ENCODE results near the gene UBP1. TPM values are rescaled to one million over a fixed set of nuclear protein-coding genes. Genes with fewer than 3 reads are reported as not detected.

Gene UBP1
- total and polyA plus RNA-seq, 2 experiments from 2014 or later, result 33.5 to 50.3 TPM

DNA sequence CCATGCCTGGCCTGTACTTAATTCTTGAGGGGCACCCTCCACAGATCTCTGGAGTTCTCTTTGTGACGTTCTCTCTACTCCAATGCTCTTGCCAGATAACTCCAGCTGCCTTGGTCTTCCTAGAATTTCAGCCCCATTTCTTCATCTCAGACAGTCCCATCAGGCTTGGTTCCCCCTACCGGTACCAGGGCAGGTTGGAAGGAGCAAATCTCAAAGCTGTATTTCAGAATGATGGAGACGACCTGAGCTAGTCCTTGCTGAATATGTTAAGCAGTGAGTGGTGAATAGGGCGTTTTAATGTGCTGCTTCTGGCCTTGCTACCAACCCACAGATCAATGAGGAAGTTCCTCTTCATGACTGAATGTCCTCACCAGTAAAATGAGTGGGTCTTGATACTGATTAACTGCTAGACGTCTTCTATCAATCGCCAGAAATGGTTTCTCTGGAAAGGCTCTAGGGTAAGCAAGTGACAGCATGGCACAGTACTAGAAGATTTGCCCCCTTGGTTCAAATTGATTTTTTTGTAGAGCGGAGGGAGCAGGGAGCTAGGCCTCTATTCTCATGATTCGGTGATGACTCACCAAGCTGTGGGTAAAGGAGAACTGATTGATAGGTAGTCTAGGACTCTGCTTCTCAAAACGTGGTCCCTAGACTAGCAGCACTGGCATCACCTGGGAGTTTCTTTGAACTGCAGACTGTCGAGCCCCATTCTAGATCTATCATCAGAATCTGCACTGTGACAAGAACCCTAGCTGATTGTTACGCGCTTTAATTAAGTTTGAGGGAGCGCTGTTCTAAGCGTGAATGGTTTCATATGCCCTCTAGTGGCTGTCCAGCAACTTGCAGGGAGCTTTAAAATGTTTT is 67.8 kb downstream of the UBP1 start:
- no peaks in the 10 kb centered on the region for H3K4me1 ChIP-seq (ENCODE audit: insufficient read depth)
- no peak overlapping the region for H3K4me3 ChIP-seq
- no peaks in the 10 kb centered on the region for H3K9me2 ChIP-seq (replicated peaks; ENCODE audit: insufficient read depth)
- H3K27me3 ChIP-seq, result no peaks in the 10 kb centered on the region
- no peaks in the 10 kb centered on the region for H3K9me3 ChIP-seq (ENCODE audit: low read depth)
- no peaks in the 10 kb centered on the region for H4K20me1 ChIP-seq (ENCODE audit: insufficient read depth, poor library complexity, severe bottlenecking)
- WGBS (ENCODE audit: low lambda C conversion rate, missing lambda C conversion rate), result 56% methylated on average over 14 of the region's 14 CpGs
- H3K79me2 ChIP-seq, result no peaks in the 10 kb centered on the region
- TF ChIP-seq, protein P1, sequence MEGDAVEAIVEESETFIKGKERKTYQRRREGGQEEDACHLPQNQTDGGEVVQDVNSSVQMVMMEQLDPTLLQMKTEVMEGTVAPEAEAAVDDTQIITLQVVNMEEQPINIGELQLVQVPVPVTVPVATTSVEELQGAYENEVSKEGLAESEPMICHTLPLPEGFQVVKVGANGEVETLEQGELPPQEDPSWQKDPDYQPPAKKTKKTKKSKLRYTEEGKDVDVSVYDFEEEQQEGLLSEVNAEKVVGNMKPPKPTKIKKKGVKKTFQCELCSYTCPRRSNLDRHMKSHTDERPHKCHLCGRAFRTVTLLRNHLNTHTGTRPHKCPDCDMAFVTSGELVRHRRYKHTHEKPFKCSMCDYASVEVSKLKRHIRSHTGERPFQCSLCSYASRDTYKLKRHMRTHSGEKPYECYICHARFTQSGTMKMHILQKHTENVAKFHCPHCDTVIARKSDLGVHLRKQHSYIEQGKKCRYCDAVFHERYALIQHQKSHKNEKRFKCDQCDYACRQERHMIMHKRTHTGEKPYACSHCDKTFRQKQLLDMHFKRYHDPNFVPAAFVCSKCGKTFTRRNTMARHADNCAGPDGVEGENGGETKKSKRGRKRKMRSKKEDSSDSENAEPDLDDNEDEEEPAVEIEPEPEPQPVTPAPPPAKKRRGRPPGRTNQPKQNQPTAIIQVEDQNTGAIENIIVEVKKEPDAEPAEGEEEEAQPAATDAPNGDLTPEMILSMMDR (IDR thresholded peaks at IDR 0.05; ENCODE audit: poor library complexity), result peak; percentile 96
- no peak for TF ChIP-seq EZH2phosphoT487 (IDR thresholded peaks at IDR 0.05; ENCODE audit: low read depth, severe bottlenecking, unreplicated experiment)
- no peak for TF ChIP-seq EZH2 (IDR thresholded peaks at IDR 0.05; ENCODE audit: borderline replicate concordance)
- H3K36me3 ChIP-seq (replicated peaks; ENCODE audit: insufficient read depth, low read depth), result no peaks in the 10 kb centered on the region
- H3K4me2 ChIP-seq, result peak overlapping the region; percentile 47
- H2AFZ ChIP-seq, result no peak overlapping the region
- peak; percentile 63 for DNase-seq (ENCODE audit: low spot score)
- no peak overlapping the region for H3K27ac ChIP-seq

DNA sequence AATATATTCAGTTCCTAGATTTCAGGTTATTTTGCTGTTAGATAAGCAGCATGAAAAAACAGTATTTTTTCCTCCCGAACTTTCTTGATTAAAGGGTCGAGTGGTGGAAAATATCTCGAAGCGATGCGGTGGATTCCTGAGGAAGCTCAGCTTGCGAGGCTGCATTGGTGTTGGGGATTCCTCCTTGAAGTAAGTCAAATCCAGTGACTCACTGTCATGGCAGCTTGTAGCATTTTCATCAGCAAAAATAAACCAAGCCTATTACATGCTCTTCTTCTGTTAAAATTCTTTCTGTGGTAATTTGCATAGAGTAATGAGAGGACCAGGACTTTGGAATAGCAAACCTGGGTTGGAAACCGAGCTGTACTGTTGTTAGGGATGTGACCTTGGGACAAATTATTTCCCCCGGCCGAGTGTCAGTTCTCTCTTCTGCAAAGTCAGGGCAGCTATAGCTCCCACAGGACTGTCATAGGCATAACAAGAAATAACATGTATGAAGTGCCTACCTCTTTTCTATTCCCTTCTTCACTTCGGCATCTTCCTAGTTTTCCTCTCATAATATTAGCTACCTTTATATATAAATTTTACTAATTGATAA is 75.6 kb downstream of the UBP1 start:
- H3K36me3 ChIP-seq (replicated peaks; ENCODE audit: insufficient read depth, low read depth), result no peaks in the 10 kb centered on the region
- H4K20me1 ChIP-seq (ENCODE audit: insufficient read depth, poor library complexity, severe bottlenecking), result no peaks in the 10 kb centered on the region
- TF ChIP-seq EZH2 (IDR thresholded peaks at IDR 0.05; ENCODE audit: borderline replicate concordance) (no peak), EZH2phosphoT487 (IDR thresholded peaks at IDR 0.05; ENCODE audit: low read depth, severe bottlenecking, unreplicated experiment) (no peak)
- TF ChIP-seq, protein P1 (IDR thresholded peaks at IDR 0.05; ENCODE audit: poor library complexity), result no peak
- no peak overlapping the region for H2AFZ ChIP-seq
- H3K9me3 ChIP-seq (ENCODE audit: low read depth), result no peaks in the 10 kb centered on the region
- no peak overlapping the region for H3K4me3 ChIP-seq
- H3K27ac ChIP-seq, result no peak overlapping the region
- H3K4me2 ChIP-seq, result no peak overlapping the region
- DNase-seq (ENCODE audit: low spot score), result no peak
- WGBS (ENCODE audit: low lambda C conversion rate, missing lambda C conversion rate), result 88% methylated on average over 10 of the region's 10 CpGs
- no peaks in the 10 kb centered on the region for H3K79me2 ChIP-seq
- H3K9me2 ChIP-seq (replicated peaks; ENCODE audit: insufficient read depth), result no peaks in the 10 kb centered on the region
- H3K4me1 ChIP-seq (ENCODE audit: insufficient read depth), result peaks cover 6% of the 10 kb centered on the region
- H3K27me3 ChIP-seq, result no peaks in the 10 kb centered on the region

DNA sequence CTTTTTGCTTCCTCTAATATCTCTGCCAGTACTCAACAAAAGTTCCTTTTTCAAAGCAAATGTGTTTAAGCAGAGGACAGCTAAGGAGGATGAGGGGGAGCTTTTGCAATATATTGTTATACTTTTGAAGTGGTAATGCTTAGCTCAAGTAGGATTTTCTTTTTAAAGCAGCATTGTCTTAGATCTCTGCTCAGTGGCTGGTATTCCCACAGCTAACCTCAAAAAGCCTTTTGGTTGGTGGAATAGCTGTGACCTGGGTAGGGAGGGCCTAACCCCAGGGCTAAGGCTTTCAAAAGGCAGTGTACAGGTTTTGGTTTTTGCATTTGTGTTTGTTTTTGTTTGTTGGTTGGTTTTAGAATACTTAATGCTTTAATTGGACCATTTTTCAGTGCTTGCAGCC is 76.1 kb downstream of the UBP1 start:
- no peak overlapping the region for H3K27ac ChIP-seq
- no peak overlapping the region for H3K4me2 ChIP-seq

More for the DNA sequence above, 76.1 kb downstream of the UBP1 start:
- no peaks in the 10 kb centered on the region for H3K27me3 ChIP-seq
- no peak overlapping the region for H2AFZ ChIP-seq
- H3K79me2 ChIP-seq, result no peaks in the 10 kb centered on the region
- H3K36me3 ChIP-seq (replicated peaks; ENCODE audit: insufficient read depth, low read depth), result no peaks in the 10 kb centered on the region
- no peak overlapping the region for H3K4me3 ChIP-seq
- no peak for DNase-seq (ENCODE audit: low spot score)
- peaks cover 6% of the 10 kb centered on the region for H3K4me1 ChIP-seq (ENCODE audit: insufficient read depth)
- TF ChIP-seq EZH2phosphoT487 (IDR thresholded peaks at IDR 0.05; ENCODE audit: low read depth, severe bottlenecking, unreplicated experiment) (no peak), EZH2 (IDR thresholded peaks at IDR 0.05; ENCODE audit: borderline replicate concordance) (no peak)
- TF ChIP-seq, protein P1 (IDR thresholded peaks at IDR 0.05; ENCODE audit: poor library complexity), result no peak
- no peaks in the 10 kb centered on the region for H3K9me2 ChIP-seq (replicated peaks; ENCODE audit: insufficient read depth)
- H4K20me1 ChIP-seq (ENCODE audit: insufficient read depth, poor library complexity, severe bottlenecking), result no peaks in the 10 kb centered on the region
- no peaks in the 10 kb centered on the region for H3K9me3 ChIP-seq (ENCODE audit: low read depth)

Data from hepatocyte (in vitro differentiated cells).